ENCODE data around the gene HDAC4.

DNA sequence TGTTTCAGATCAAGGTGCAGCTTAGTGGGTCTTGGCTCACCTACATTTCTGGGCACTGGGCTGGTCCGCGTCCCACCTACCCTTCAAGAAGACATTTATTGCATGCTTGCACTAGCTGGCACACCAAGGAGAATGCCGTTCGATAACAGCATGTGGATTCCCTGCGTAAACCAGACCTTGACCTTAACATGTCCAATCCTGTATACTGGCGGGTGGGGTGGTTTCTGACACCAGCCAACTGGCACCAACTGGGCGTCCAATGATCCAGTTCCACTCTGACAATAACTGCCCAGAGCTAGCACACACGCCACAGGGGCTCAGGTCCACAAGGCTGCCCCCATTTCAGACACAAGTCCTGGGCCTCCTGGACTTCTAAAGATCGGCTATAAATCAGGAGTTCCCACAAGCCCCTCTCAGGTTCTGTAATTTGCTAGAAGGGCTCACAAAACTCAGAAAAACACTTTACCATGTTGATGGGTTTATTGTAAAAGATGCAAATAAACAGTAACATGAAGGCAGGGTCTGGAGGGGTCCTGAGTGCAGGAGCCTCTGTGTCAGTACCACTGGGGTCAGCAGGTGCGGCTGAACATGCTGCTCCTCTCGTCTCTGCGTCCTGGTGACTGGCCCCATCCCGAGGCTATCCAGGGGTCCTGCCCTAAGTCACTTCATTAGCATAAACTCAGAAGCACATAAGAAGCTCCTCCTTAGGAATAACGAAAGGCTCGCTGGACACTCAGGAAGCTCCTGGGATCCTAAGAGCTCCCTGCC, 161.8 kb downstream of the HDAC4 start:
- no peak for TF ChIP-seq CTCF (optimal IDR thresholded peaks at IDR 0.05 in 1 of 3, IDR thresholded peaks at IDR 0.05 in 1 of 3, conservative IDR thresholded peaks at IDR 0.05 in 1 of 3; ENCODE audit: extremely low read depth in 1 of 3, insufficient read depth in 2 of 3, low read length in 3 of 3)
- TF ChIP-seq EZH2 (IDR thresholded peaks at IDR 0.05; ENCODE audit: low read length), result no peak
